K562 (cell line): ENCODE data around the gene MRPL27. TPM values are rescaled to one million over a fixed set of nuclear protein-coding genes. Genes with fewer than 3 reads are reported as not detected.

Experiments used
- BHLHE40 ChIP-seq: IDR thresholded peaks from 2 replicates; pipeline ENCODE4 v1.6.1; 2011; ENCODE audit warnings: low read length, improper control_type of control experiment
- FOXK2 ChIP-seq, 2 experiments: fragments of 450-650 bp; IDR thresholded peaks in 1 of 2; conservative IDR thresholded peaks in 1 of 2; 2 replicates each; pipeline ENCODE4 v1.6.1; 2016; ENCODE audit warnings: low read depth in 2 of 2, mild to moderate bottlenecking in 1 of 2
- HMG20B ChIP-seq: fragments of 250-450 bp; sonication (Bioruptor Pico); IDR thresholded peaks from 2 replicates; pipeline ENCODE4 v1.5.0; 2021; ENCODE audit warnings: mild to moderate bottlenecking
- KDM1A ChIP-seq, 2 experiments: fragments of 450-650 bp; IDR thresholded peaks; 2 replicates each; pipeline ENCODE4 v1.6.1; 2016; ENCODE audit warnings: mild to moderate bottlenecking in 2 of 2
- KDM2B ChIP-seq: fragments of 250-450 bp; sonication (Bioruptor Pico); IDR thresholded peaks from 2 replicates; pipeline ENCODE4 v1.8.0; 2021; ENCODE audit warnings: mild to moderate bottlenecking, moderate library complexity
- PCBP1 ChIP-seq: fragments of 200-400 bp; formaldehyde crosslinking; IDR thresholded peaks from 2 replicates; pipeline ENCODE4 v1.6.1; 2018; ENCODE audit warnings: mild to moderate bottlenecking, low read depth, low read length; ENCODE audit not compliant: poor library complexity, severe bottlenecking
- RBM39 ChIP-seq: fragments of 200-400 bp; formaldehyde crosslinking; optimal IDR thresholded peaks from 2 replicates; pipeline ENCODE3; 2018; ENCODE audit warnings: low read depth, low read length
- SMC3 ChIP-seq: conservative IDR thresholded peaks from 2 replicates; pipeline ENCODE4 v1.6.1; 2011; ENCODE audit warnings: low read depth, low read length, improper control_type of control experiment; ENCODE audit not compliant: insufficient read depth
- TBP ChIP-seq: optimal IDR thresholded peaks from 2 replicates; pipeline ENCODE3; 2011; ENCODE audit warnings: low read depth, low read length, improper control_type of control experiment
- THRAP3 ChIP-seq: fragments of 450-650 bp; IDR thresholded peaks from 2 replicates; pipeline ENCODE4 v1.6.1; 2016; ENCODE audit warnings: mild to moderate bottlenecking, inconsistent platforms, borderline replicate concordance
- ZNF239 ChIP-seq: fragments of 250-450 bp; sonication (Bioruptor Pico); IDR thresholded peaks from 2 replicates; pipeline ENCODE4 v1.4.0; 2020; ENCODE audit warnings: mild to moderate bottlenecking
- ZNF507 ChIP-seq: conservative IDR thresholded peaks from 2 replicates; pipeline ENCODE4 v1.6.1; 2017; ENCODE audit warnings: missing genetic modification characterization, missing compliant biosample characterization
- polyA plus RNA-seq, 8 experiments: library from polyadenylated mRNA; depleted of rRNA in 4 of 8; stranded (reverse) in 5 of 8; unstranded in 3 of 8; fragments of >200 nt; fragmentation: Nextera tagmentation in 2 of 8; fragmentation: Illumina TruSeq in 1 of 8; extraction: Ambion mirVana in 2 of 8; extraction: Trizol in 1 of 8; gene quantifications; 2 replicates each; pipeline versions ENCODE4 v1.2.1 to v1.2.3, GENCODE V29; 2011 to 2014; ENCODE audit warnings: inconsistent platforms in 1 of 8, missing spikeins in 1 of 8
- total RNA-seq, 7 experiments: library from RNA; depleted of rRNA in 6 of 7; stranded (reverse); fragments of >200 nt in 6 of 7; fragmentation: Illumina TruSeq in 2 of 7; extraction: Trizol in 2 of 7; gene quantifications; 2 replicates each; pipeline versions ENCODE4 v1.2.1 to v1.2.3, GENCODE V29; 2011 to 2021; ENCODE audit warnings: low replicate concordance in 1 of 7
- TF ChIP-seq, protein P1 (sequence below), 2 experiments: fragments of 450-650 bp; formaldehyde crosslinking in 1 of 2; IDR thresholded peaks; 2 replicates each; pipeline versions ENCODE4 v1.4.0 to v1.6.1; 2014 to 2020; ENCODE audit warnings: mild to moderate bottlenecking in 2 of 2, borderline replicate concordance in 1 of 2, low read depth in 1 of 2
- TF ChIP-seq, protein P2 (sequence below): fragments of 450-650 bp; formaldehyde crosslinking; IDR thresholded peaks from 2 replicates; pipeline ENCODE4 v1.4.0; 2020; ENCODE audit warnings: mild to moderate bottlenecking, moderate library complexity
- TF ChIP-seq, protein P3 (sequence below): sonication (generic); formaldehyde crosslinking; IDR thresholded peaks from 2 replicates; pipeline ENCODE4 v1.8.0; 2022; ENCODE audit warnings: mild to moderate bottlenecking, low read depth, missing genetic modification reagents

Gene MRPL27
- total and polyA plus RNA-seq, 9 of the 15 experiments (the other 6 are each of a cell fraction or from before 2014, with no cell fraction given), result 96.3 to 401 (median 142) TPM

DNA sequence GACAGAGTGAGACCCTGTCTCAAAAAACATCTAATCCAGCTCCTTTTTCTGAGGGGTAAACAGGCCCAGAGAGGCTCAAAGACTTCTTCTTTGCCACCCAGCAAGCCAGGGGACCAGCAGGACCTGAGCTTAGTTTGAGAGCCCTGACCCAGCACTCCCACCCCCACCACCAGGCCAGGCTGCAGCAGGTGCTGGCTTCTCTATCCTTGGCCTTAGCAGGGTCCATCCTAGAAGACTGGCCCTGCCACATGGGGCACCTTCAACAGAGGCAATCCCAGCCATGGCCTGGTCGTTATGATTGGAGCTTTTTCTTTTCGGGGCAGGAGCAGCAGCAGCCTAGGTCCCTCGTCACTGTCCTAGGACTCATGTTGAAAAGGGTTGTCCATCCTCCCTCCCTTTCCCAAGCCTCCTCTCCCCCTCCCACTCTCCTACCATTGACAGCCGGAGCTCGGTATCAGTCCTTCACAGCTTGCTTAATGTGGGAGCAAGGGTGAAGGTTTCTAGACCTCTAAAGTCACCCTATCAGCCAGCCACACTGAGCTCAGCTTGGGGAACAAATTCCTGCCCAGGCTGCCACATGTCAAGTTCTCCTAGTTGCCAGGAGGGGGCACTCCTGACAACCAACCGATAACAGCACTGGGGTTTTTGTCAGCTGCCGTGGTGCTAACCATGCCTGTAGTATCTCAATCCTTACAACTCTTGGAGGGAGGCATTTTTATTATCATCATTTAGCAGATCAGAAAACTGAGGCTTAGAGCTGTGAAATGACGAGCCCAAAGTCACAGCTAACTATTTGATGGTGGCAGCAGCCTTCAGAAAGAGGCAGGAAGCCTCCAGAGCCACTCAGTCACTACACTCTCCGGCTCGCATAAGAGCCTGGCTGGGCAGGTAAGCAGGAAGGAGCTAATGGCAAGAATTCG is 11.2 kb downstream of the MRPL27 start (continued):
- TF ChIP-seq, protein P1, sequence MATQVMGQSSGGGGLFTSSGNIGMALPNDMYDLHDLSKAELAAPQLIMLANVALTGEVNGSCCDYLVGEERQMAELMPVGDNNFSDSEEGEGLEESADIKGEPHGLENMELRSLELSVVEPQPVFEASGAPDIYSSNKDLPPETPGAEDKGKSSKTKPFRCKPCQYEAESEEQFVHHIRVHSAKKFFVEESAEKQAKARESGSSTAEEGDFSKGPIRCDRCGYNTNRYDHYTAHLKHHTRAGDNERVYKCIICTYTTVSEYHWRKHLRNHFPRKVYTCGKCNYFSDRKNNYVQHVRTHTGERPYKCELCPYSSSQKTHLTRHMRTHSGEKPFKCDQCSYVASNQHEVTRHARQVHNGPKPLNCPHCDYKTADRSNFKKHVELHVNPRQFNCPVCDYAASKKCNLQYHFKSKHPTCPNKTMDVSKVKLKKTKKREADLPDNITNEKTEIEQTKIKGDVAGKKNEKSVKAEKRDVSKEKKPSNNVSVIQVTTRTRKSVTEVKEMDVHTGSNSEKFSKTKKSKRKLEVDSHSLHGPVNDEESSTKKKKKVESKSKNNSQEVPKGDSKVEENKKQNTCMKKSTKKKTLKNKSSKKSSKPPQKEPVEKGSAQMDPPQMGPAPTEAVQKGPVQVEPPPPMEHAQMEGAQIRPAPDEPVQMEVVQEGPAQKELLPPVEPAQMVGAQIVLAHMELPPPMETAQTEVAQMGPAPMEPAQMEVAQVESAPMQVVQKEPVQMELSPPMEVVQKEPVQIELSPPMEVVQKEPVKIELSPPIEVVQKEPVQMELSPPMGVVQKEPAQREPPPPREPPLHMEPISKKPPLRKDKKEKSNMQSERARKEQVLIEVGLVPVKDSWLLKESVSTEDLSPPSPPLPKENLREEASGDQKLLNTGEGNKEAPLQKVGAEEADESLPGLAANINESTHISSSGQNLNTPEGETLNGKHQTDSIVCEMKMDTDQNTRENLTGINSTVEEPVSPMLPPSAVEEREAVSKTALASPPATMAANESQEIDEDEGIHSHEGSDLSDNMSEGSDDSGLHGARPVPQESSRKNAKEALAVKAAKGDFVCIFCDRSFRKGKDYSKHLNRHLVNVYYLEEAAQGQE (IDR thresholded peaks at IDR 0.05; ENCODE audit: borderline replicate concordance), result peak; percentile 66; the same call in 1 of the 2 replicates
- TF ChIP-seq, protein P1 (CRISPR knock-in tag; IDR thresholded peaks at IDR 0.05; ENCODE audit: low read depth), result no peak
- TF ChIP-seq HMG20B (CRISPR knock-in tag), result no peak
- TF ChIP-seq, protein P2, sequence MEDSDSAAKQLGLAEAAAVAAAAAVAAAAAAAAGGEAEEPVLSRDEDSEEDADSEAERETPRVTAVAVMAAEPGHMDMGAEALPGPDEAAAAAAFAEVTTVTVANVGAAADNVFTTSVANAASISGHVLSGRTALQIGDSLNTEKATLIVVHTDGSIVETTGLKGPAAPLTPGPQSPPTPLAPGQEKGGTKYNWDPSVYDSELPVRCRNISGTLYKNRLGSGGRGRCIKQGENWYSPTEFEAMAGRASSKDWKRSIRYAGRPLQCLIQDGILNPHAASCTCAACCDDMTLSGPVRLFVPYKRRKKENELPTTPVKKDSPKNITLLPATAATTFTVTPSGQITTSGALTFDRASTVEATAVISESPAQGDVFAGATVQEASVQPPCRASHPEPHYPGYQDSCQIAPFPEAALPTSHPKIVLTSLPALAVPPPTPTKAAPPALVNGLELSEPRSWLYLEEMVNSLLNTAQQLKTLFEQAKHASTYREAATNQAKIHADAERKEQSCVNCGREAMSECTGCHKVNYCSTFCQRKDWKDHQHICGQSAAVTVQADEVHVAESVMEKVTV, result peak; percentile 47
- peak; percentile 67 for TF ChIP-seq SMC3
- TF ChIP-seq FOXK2 (conservative IDR thresholded peaks at IDR 0.05 in 1 of 2, IDR thresholded peaks at IDR 0.05 in 1 of 2; ENCODE audit: low read depth in 2 of 2), result peak in 1 of 2 experiments; percentile 52; a peak in 2 of 4 replicates
- TF ChIP-seq TBP, result no peak
- TF ChIP-seq THRAP3, result no peak
- TF ChIP-seq RBM39, result peak; percentile 37
- TF ChIP-seq KDM1A (IDR thresholded peaks at IDR 0.05), result peak; percentile 93 to 94
- TF ChIP-seq ZNF507 (tag), result no peak
- TF ChIP-seq KDM2B (CRISPR knock-in tag), result no peak
- peak; percentile 71 for TF ChIP-seq BHLHE40
- TF ChIP-seq, protein P3, sequence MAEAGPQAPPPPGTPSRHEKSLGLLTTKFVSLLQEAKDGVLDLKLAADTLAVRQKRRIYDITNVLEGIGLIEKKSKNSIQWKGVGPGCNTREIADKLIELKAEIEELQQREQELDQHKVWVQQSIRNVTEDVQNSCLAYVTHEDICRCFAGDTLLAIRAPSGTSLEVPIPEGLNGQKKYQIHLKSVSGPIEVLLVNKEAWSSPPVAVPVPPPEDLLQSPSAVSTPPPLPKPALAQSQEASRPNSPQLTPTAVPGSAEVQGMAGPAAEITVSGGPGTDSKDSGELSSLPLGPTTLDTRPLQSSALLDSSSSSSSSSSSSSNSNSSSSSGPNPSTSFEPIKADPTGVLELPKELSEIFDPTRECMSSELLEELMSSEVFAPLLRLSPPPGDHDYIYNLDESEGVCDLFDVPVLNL (CRISPR knock-in tag), result no peak
- no peak for TF ChIP-seq PCBP1
- TF ChIP-seq ZNF239 (CRISPR knock-in tag), result no peak
